Adrenal gland (tissue), 12 donors: ENCODE data around the gene MYH9. TPM values are rescaled to one million over a fixed set of nuclear protein-coding genes. Genes with fewer than 3 reads are reported as not detected.

Experiments
- DNase-seq, 7 donors: peaks; one replicate each; pipeline ENCODE4 v3.0.0-alpha.2; 2019 to 2020
- H3K27ac ChIP-seq, 5 donors: fragments of 200-600 bp; sonication (generic) in 4 of 5; 1 replicate in 3 of 5; 2 replicates in 2 of 5; pipeline versions ENCODE4 v1.5.1 to v1.8.0; 2016 to 2020; ENCODE audit warnings: mild to moderate bottlenecking in 1 of 5
- H3K27me3 ChIP-seq: fragments of 200-600 bp; 2 replicates; pipeline ENCODE4 v1.8.0; 2021
- H3K36me3 ChIP-seq, 2 donors: fragments of 200-600 bp; replicated peaks in 1 of 2; 1 replicate in 1 of 2; 2 replicates in 1 of 2; pipeline versions ENCODE4 v1.5.1 to v1.8.0; 2018 to 2022
- H3K4me1 ChIP-seq, 2 donors: fragments of 200-600 bp; replicated peaks in 1 of 2; 1 replicate in 1 of 2; 2 replicates in 1 of 2; pipeline versions ENCODE4 v1.5.1 to v1.8.0; 2018 to 2021
- H3K4me3 ChIP-seq, 4 donors: fragments of 200-600 bp; sonication (generic) in 3 of 4; one replicate each; pipeline ENCODE4 v1.5.1; 2016 to 2018
- H3K9me3 ChIP-seq, 3 donors: fragments of 200-600 bp; sonication (generic) in 1 of 3; replicated peaks in 1 of 3; 1 replicate in 2 of 3; 2 replicates in 1 of 3; pipeline versions ENCODE4 v1.5.1 to v1.8.0; 2016 to 2021
- CTCF ChIP-seq, 6 experiments: fragments of 450-650 bp in 4 of 6; fragments of 200-600 bp in 2 of 6; sonication (generic) in 1 of 6; IDR thresholded peaks; 1 replicate in 5 of 6; 2 replicates in 1 of 6; pipeline versions ENCODE4 v1.5.1 to v1.8.0; 2016 to 2021; ENCODE audit warnings: antibody characterized with exemption in 6 of 6, mild to moderate bottlenecking in 2 of 6, moderate library complexity in 1 of 6
- POLR2A ChIP-seq, 2 donors: fragments of 450-650 bp; IDR thresholded peaks; one replicate each; pipeline ENCODE4 v1.6.1; 2017; ENCODE audit warnings: antibody characterized with exemption in 2 of 2, mild to moderate bottlenecking in 2 of 2, moderate library complexity in 1 of 2
- whole genome bisulfite sequencing, 4 donors: extraction: QIAGEN DNeasy Blood & Tissue Kit in 2 of 4; methylation state at CpG; one replicate each; pipeline versions ENCODE4 v1.1.5 to v1.1.7; 2013 to 2017; 5-methylcytosine and 5-hydroxymethylcytosine counted together
- intact Hi-C, 2 donors: fragments of 100-400 bp; cut with DNase I; formaldehyde crosslinking; loops; one replicate each; pipeline versions ENCODE4 v1.14.1 to v1.15.0; 2022 to 2023
- polyA plus RNA-seq, 3 donors: library from polyadenylated mRNA; stranded (reverse); fragments of 200-250 nt in 2 of 3; fragments of 350-450 nt in 1 of 3; fragmentation: Illumina TruSeq in 1 of 3; extraction: RNeasy Lipid Tissue Mini Kit (QIAGEN cat#74804) in 1 of 3; gene quantifications; one replicate each; pipeline ENCODE4 v1.2.3, GENCODE V29; 2013 to 2014
- total RNA-seq, 9 donors: library from RNA; depleted of rRNA in 4 of 9; stranded (reverse); fragments of >200 nt in 4 of 9; fragments of 120-200 nt in 1 of 9; fragmentation: NEBNext Ultra II Directional in 1 of 9; extraction: Animal tissue kit (Norgen Biotek cat#: 25700) in 1 of 9; gene quantifications; one replicate each; pipeline versions ENCODE4 v1.1.0 to v1.2.4, GENCODE V29; 2013 to 2023
- donor health status: healthy with polysubstance abuse.
- donor health status: Bipolar disorder and iron deficiency.
- donor health status: DM: yes; HTN: yes; CAD: no.
- donor health status: DM: no; HTN: no; CAD: no.
- donor health status: DM: no; HTN: no; CAD: no.
- donor health status: DM: yes; HTN: yes; CAD: no.

Gene MYH9
- total and polyA plus RNA-seq, 12 donors = 96.2 to 427 (median 319) TPM

- TF ChIP-seq POLR2A (IDR thresholded peaks at IDR 0.05) = no peak
- TF ChIP-seq CTCF (IDR thresholded peaks at IDR 0.05) = no peak
- Histone ChIP-seq H3K36me3 (no peaks in the 10 kb centered on the region), H3K9me3 (no peaks in the 10 kb centered on the region), H3K4me1 (peaks cover 39 to 89% of the 10 kb centered on the region in 2 donors), H3K27ac (peak overlapping the region in 2 of 5 donors; percentile 49 to 59), H3K27me3 (no peaks in the 10 kb centered on the region), H3K4me3 (no peak overlapping the region)
- 67 to 80% (median 70%) methylated on average over 14 of the region's 14 CpGs for WGBS, 4 donors
- no peak for DNase-seq
- intact Hi-C loops = loop anchor here in 1 of 2 donors (10.0 kb wide), 1 partner anchor 87 kb away; no protein-coding TSS in a partner anchor
Observed at GRCh38 chr22:36378080-36378868, 9.5 kb downstream of the MYH9 start.

GRCh38 chr22:36377022-36377631 is 10.6 kb downstream of the MYH9 start:
- peak overlapping the region in 3 of 5 donors; percentile 27 to 65 (median 49) for H3K27ac ChIP-seq

GRCh38 chr22:36376265-36376664 is 11.5 kb downstream of the MYH9 start:
- DNase-seq = no peak
- intact Hi-C loops = loop anchor here in 1 of 2 donors (10.0 kb wide), 1 partner anchor 89 kb away; no protein-coding TSS in a partner anchor
- Histone ChIP-seq H3K4me1 (peaks cover 39 to 92% of the 10 kb centered on the region in 2 donors), H3K4me3 (no peak overlapping the region), H3K27ac (peak overlapping the region in 2 of 5 donors; percentile 49 to 61), H3K27me3 (no peaks in the 10 kb centered on the region), H3K9me3 (no peaks in the 10 kb centered on the region), H3K36me3 (no peaks in the 10 kb centered on the region)
- WGBS, 4 donors = 83 to 93% (median 87%) methylated on average over 2 to 3 of the region's 3 CpGs
- no peak for TF ChIP-seq POLR2A (IDR thresholded peaks at IDR 0.05)
- TF ChIP-seq CTCF (IDR thresholded peaks at IDR 0.05) = no peak

More at GRCh38 chr22:36377022-36377631, 10.6 kb downstream of the MYH9 start:
- H3K4me1 ChIP-seq = peaks cover 41 to 89% of the 10 kb centered on the region in 2 donors
- no peaks in the 10 kb centered on the region for H3K27me3 ChIP-seq
- no peak overlapping the region for H3K4me3 ChIP-seq
- intact Hi-C loops = loop anchor here in 1 of 2 donors (10.0 kb wide), 1 partner anchor 88 kb away; no protein-coding TSS in a partner anchor
- H3K36me3 ChIP-seq = no peaks in the 10 kb centered on the region
- TF ChIP-seq POLR2A (IDR thresholded peaks at IDR 0.05) = no peak
- TF ChIP-seq CTCF (IDR thresholded peaks at IDR 0.05) = no peak
- WGBS, 4 donors = 53 to 65% (median 63%) methylated on average over 14 of the region's 14 CpGs
- DNase-seq = no peak
- no peaks in the 10 kb centered on the region for H3K9me3 ChIP-seq
